GM06990 (cell line): ENCODE results near the gene DPY30.
A peak's percentile ranks its signal among the peaks of the same experiment; 100 is the strongest.

Experiments
- DNase-seq: peaks from one replicate; pipeline ENCODE4 v3.0.0-alpha.2; 2011; ENCODE audit not compliant: insufficient read length; ENCODE audit errors: extremely low read depth
- H3K27me3 ChIP-seq: replicated peaks from 2 replicates; pipeline ENCODE4 v1.6.0; 2011; ENCODE audit warnings: low read length; ENCODE audit not compliant: control insufficient read depth, insufficient read depth
- H3K36me3 ChIP-seq: 2 replicates; pipeline ENCODE4 v1.5.1; 2011; ENCODE audit warnings: low read length; ENCODE audit not compliant: control insufficient read depth, insufficient read depth
- H3K4me3 ChIP-seq: replicated peaks from 2 replicates; pipeline ENCODE4 v1.5.1; 2011; ENCODE audit warnings: low read depth, mild to moderate bottlenecking, control low read depth, low read length
- TF ChIP-seq, protein P1 (sequence below): IDR thresholded peaks from 2 replicates; pipeline ENCODE4 v1.5.1; 2011; ENCODE audit warnings: low read length, control low read depth, mild to moderate bottlenecking, inconsistent platforms; ENCODE audit not compliant: insufficient read depth, poor library complexity, severe bottlenecking

Gene DPY30

DNA sequence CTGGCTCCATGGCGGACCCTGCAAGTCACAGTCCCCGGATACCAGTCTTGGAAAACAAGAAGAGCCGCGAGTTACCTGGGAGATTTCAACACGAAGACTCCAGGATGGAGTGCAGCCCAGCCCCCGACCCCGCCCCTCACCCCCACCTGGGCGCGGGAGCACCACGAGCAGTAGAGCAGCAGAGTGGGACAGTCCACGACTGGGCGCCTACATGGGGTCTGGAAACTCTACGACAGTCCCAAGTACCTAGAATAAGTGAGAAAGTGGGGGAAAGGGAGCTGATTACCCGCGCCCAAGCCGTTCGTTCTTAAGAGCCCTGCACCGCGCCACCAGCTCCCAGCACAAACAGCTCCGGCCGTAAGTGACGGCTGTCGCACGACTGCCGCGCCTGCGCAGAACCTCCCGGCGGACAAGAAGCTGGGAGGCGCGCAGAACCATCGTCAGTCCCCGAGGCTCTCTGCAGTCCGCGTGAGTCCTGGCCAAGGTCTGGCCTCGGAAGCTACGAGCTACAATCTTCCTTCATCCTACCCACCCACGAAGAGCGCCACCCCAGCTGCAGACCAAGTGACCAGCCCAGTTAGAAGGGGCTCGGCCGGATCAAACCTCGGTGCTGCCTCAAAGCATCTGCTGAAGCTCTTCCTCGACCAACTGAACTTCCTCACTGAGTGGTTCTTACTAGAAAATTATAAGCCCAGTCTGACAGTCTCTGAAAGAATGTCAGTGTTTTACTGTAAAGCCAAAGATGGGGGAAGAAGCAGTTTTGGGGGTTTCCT, at the start of gene DPY30:
TSS of gene DPY30 (minus strand) at position 359 of the 773 bp plus-strand sequence. CDS start at position 10, 349 bp downstream.
- Histone ChIP-seq H3K36me3 (no peaks in the 10 kb centered on the region), H3K27me3 (no peaks in the 10 kb centered on the region), H3K4me3 (peak within 1 kb of the TSS; percentile 90)
- TF ChIP-seq, protein P1, sequence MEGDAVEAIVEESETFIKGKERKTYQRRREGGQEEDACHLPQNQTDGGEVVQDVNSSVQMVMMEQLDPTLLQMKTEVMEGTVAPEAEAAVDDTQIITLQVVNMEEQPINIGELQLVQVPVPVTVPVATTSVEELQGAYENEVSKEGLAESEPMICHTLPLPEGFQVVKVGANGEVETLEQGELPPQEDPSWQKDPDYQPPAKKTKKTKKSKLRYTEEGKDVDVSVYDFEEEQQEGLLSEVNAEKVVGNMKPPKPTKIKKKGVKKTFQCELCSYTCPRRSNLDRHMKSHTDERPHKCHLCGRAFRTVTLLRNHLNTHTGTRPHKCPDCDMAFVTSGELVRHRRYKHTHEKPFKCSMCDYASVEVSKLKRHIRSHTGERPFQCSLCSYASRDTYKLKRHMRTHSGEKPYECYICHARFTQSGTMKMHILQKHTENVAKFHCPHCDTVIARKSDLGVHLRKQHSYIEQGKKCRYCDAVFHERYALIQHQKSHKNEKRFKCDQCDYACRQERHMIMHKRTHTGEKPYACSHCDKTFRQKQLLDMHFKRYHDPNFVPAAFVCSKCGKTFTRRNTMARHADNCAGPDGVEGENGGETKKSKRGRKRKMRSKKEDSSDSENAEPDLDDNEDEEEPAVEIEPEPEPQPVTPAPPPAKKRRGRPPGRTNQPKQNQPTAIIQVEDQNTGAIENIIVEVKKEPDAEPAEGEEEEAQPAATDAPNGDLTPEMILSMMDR = no peak
- peak; percentile 96 for DNase-seq

DNA sequence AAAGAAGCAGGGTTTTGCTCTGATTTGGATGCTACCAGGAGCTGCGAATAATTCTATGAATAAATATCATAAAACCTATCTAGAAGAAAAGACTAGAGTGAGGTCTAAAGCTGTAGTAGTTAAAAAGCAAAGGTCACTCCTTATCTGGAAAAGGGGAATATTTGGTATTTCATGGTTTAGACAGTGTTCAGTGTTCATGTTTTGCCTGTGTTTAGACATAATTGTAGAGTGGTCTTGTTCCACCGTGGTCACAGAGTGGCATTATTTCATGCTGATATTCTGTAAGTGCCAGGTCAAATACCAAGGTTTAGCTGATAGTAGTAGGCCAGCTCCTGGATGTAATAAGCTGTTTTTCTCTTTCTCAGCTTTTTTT, 34.5 kb upstream of the DPY30 start:
- no peak for DNase-seq
- TF ChIP-seq, protein P1 = no peak
- Histone ChIP-seq H3K4me3 (no peak overlapping the region), H3K27me3 (no peaks in the 10 kb centered on the region), H3K36me3 (no peaks in the 10 kb centered on the region; the same call in 1 of the 2 replicates)

DNA sequence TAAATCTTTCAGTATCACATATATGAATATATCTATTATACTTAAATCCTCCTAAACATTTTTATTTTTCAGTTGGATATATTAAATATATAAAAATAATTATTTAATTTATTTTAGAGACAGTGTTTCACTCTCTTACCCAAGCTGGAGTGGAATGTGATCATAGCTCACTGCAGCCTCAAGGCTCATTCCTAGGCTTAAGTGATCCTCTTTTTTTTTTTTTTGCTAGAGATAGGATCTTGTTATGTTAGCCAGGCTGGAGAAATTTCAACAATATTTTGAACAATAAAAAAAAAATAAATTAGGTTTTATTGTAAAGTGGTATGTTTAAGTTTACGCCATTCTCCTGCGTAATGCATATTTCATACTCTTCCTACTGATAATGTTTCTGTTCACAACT, 27.9 kb upstream of the DPY30 start:
- no peaks in the 10 kb centered on the region; the same call in 1 of the 2 replicates for H3K36me3 ChIP-seq
- no peak overlapping the region for H3K4me3 ChIP-seq
- TF ChIP-seq, protein P1 = no peak
- H3K27me3 ChIP-seq = no peaks in the 10 kb centered on the region
- DNase-seq = no peak

DNA sequence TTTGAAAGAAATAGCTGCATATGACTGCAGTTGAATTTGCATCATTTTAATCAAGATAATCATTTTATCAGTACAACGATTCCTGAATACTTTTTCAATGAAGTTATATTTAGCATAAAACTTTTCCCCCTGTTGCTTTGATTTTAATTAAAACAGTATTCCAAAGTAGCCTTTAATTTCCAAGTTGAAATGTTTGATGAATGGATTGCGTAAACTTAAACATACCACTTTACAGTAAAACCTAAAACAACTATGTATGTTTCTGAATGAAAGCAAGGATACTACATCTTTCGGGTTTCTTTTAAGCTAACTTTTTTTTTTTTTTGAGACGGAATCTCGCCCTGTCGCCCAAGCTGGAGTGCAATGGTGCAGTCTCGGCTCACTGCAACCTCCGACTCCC, 25.1 kb upstream of the DPY30 start:
- no peaks in the 10 kb centered on the region for H3K27me3 ChIP-seq
- peak overlapping the region; percentile 85 for H3K4me3 ChIP-seq
- no peak for DNase-seq
- H3K36me3 ChIP-seq = no peaks in the 10 kb centered on the region
- TF ChIP-seq, protein P1 = no peak

DNA sequence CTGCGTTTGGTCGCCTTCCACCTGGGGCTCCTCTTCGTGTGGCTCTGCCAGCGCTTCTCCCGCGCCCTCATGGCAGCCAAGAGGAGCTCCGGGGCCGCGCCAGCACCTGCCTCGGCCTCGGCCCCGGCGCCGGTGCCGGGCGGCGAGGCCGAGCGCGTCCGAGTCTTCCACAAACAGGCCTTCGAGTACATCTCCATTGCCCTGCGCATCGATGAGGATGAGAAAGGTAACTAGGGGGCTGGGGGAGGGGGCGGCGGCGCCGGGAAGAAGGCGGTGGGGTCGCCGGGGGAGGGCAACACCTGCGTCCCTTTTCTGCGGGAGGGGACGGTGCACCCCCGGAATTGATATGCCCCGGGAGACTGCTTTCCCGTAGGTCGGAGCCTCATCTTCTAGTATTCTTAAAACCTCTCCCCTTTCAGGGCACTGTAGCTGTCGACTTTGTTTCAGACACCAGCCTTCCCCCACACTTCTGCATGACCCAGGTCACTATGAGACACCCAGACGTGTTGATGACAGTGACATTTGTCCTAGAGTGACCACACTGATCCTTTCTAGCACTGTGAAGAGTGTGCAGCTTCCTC, 24.5 kb upstream of the DPY30 start:
- Histone ChIP-seq H3K4me3 (peak overlapping the region; percentile 85), H3K27me3 (no peaks in the 10 kb centered on the region), H3K36me3 (no peaks in the 10 kb centered on the region)
- DNase-seq = no peak
- TF ChIP-seq, protein P1 = no peak
